Kasumi-1 (cell line): ENCODE measurements around the gene PCDHGA9.
"Not testable (repeated sequence)": the region's sequence is repeated elsewhere in the genome, so short reads cannot be mapped to it uniquely, and the experiment has no call there.

Experiments used
- DNase-seq, 2 experiments: peaks; one replicate each; lab custom pipeline; 2025; lab: John Stamatoyannopoulos, UW

PCDHGA9 gene

GRCh38 chr5:141414548-141415274, 12.1 kb downstream of the PCDHGA9 start:
- DNase-seq: not testable (repeated sequence)

- DNase-seq: not testable (repeated sequence)
Observed at GRCh38 chr5:141415275-141415618, 12.7 kb downstream of the PCDHGA9 start.

- DNase-seq: not testable (repeated sequence)
Observed at GRCh38 chr5:141417494-141418172, 15.1 kb downstream of the PCDHGA9 start, which contains the start of gene PCDHGB7. Gene PCDHGB7, plus strand, starts transcription at chr5:141417677. Its CDS starts 183 bp downstream, at chr5:141417860.

GRCh38 chr5:141419074-141419880, 16.7 kb downstream of the PCDHGA9 start:
- no peak for DNase-seq

GRCh38 chr5:141420855-141421488, 18.4 kb downstream of the PCDHGA9 start, which contains the start of gene PCDHGA11:
Gene PCDHGA11, plus strand, starts transcription at chr5:141421051. Its CDS starts 177 bp downstream, at chr5:141421228.
- no peak for DNase-seq

GRCh38 chr5:141421489-141421855, 18.9 kb downstream of the PCDHGA9 start:
- no peak for DNase-seq

- DNase-seq: no peak
Observed at GRCh38 chr5:141422742-141423291, 20.2 kb downstream of the PCDHGA9 start.

GRCh38 chr5:141427783-141428426, 25.3 kb downstream of the PCDHGA9 start:
- DNase-seq: no peak

- no peak for DNase-seq
Observed at GRCh38 chr5:141430332-141431113, 27.9 kb downstream of the PCDHGA9 start, which contains the start of gene PCDHGA12. Gene PCDHGA12, plus strand, starts transcription at chr5:141430507. Its CDS starts 253 bp downstream, at chr5:141430760.

GRCh38 chr5:141431286-141431685, 28.7 kb downstream of the PCDHGA9 start:
- DNase-seq: no peak

- not testable (repeated sequence) for DNase-seq
Observed at GRCh38 chr5:141432308-141432707, 29.7 kb downstream of the PCDHGA9 start.

GRCh38 chr5:141432726-141433125, 30.1 kb downstream of the PCDHGA9 start:
- not testable (repeated sequence) for DNase-seq

- no peak for DNase-seq
Observed at GRCh38 chr5:141434006-141434405, 31.4 kb downstream of the PCDHGA9 start.

GRCh38 chr5:141437221-141437620, 34.6 kb downstream of the PCDHGA9 start:
- no peak for DNase-seq

GRCh38 chr5:141439411-141440141, 37.0 kb downstream of the PCDHGA9 start:
- DNase-seq: no peak

GRCh38 chr5:141440341-141440740, 37.8 kb downstream of the PCDHGA9 start:
- no peak for DNase-seq

- no peak for DNase-seq
Observed at GRCh38 chr5:141441571-141442170, 39.1 kb downstream of the PCDHGA9 start.
